HEK293 (cell line): Measurements from ENCODE around the gene LSS.

Experiments used
- CTCF ChIA-PET: fragments of 350-600 bp; formaldehyde crosslinking; extraction: SDS; loops from one replicate; lab custom pipeline; 2021; ENCODE audit warnings: antibody characterized with exemption; lab: Yijun Ruan, JAX
- POLR2A ChIA-PET: fragments of 300-600 bp; formaldehyde crosslinking; extraction: SDS; loops from one replicate; lab custom pipeline; 2020; ENCODE audit warnings: antibody characterized with exemption, inconsistent platforms; lab: Yijun Ruan, JAX
- H3K27ac ChIP-seq: fragments of 200-500 bp; sonication (Bioruptor generic); 2 replicates; pipeline ENCODE4 v1.5.1; 2014; ENCODE audit warnings: low read depth, low read length, control low read depth, inconsistent platforms; ENCODE audit errors: extremely low read depth
- H3K36me3 ChIP-seq, 2 experiments: fragments of 200-500 bp in 1 of 2; sonication (Bioruptor generic) in 1 of 2; 1 replicate in 1 of 2; 2 replicates in 1 of 2; pipeline ENCODE4 v1.5.1; 2014 to 2017; ENCODE audit warnings: inconsistent platforms in 2 of 2, low read length in 2 of 2; ENCODE audit not compliant: control insufficient read depth in 2 of 2, insufficient read depth in 1 of 2
- H3K4me1 ChIP-seq: fragments of 200-500 bp; sonication (Bioruptor generic); 2 replicates; pipeline ENCODE4 v1.5.1; 2014; ENCODE audit warnings: mild to moderate bottlenecking, low read length, inconsistent platforms; ENCODE audit not compliant: control insufficient read depth, insufficient read depth
- H3K4me3 ChIP-seq: 2 replicates; pipeline ENCODE4 v1.5.1; 2011; ENCODE audit warnings: low read depth, mild to moderate bottlenecking, control low read depth, low read length, moderate library complexity
- H3K9me3 ChIP-seq: fragments of 200-500 bp; sonication (Bioruptor generic); 2 replicates; pipeline ENCODE4 v1.5.1; 2014; ENCODE audit warnings: low read depth, low read length, inconsistent platforms; ENCODE audit not compliant: control insufficient read depth, insufficient read depth
- BCL11B ChIP-seq: fragments of 450-650 bp; formaldehyde crosslinking; IDR thresholded peaks from 2 replicates; pipeline ENCODE4 v1.5.1; 2016; ENCODE audit warnings: low read depth, missing biosample characterization, missing genetic modification characterization
- EGR2 ChIP-seq: fragments of 450-650 bp; formaldehyde crosslinking; IDR thresholded peaks from 2 replicates; pipeline ENCODE4 v1.5.1; 2016; ENCODE audit warnings: low read depth, missing biosample characterization, missing genetic modification characterization
- HOXA7 ChIP-seq: sonication (generic); formaldehyde crosslinking; IDR thresholded peaks from 2 replicates; pipeline ENCODE4 v1.8.1; 2022; ENCODE audit warnings: missing genetic modification reagents, borderline replicate concordance
- OVOL3 ChIP-seq: fragments of 450-650 bp; formaldehyde crosslinking; IDR thresholded peaks from 2 replicates; pipeline ENCODE4 v1.5.1; 2016; ENCODE audit warnings: missing biosample characterization, missing genetic modification characterization
- PATZ1 ChIP-seq: fragments of 450-650 bp; formaldehyde crosslinking; IDR thresholded peaks from 2 replicates; pipeline ENCODE4 v1.5.1; 2016; ENCODE audit warnings: missing biosample characterization, missing genetic modification characterization
- PBX3 ChIP-seq: sonication (generic); formaldehyde crosslinking; IDR thresholded peaks from 2 replicates; pipeline ENCODE4 v1.8.1; 2022; ENCODE audit warnings: mild to moderate bottlenecking, moderate library complexity, missing genetic modification reagents
- ZBTB44 ChIP-seq: fragments of 450-650 bp; IDR thresholded peaks from 2 replicates; pipeline ENCODE4 v1.5.1; 2018; ENCODE audit warnings: missing biosample characterization, mild to moderate bottlenecking, missing genetic modification characterization
- ZNF10 ChIP-seq: fragments of 450-650 bp; formaldehyde crosslinking; IDR thresholded peaks from 2 replicates; pipeline ENCODE4 v1.5.1; 2017; ENCODE audit warnings: missing biosample characterization, missing genetic modification characterization
- ZNF140 ChIP-seq: fragments of 450-650 bp; formaldehyde crosslinking; IDR thresholded peaks from 2 replicates; pipeline ENCODE4 v1.5.1; 2016; ENCODE audit warnings: missing biosample characterization, missing genetic modification characterization
- ZNF16 ChIP-seq: fragments of 450-650 bp; formaldehyde crosslinking; IDR thresholded peaks from 2 replicates; pipeline ENCODE4 v1.5.1; 2016; ENCODE audit warnings: low read depth, missing biosample characterization, missing genetic modification characterization
- ZNF223 ChIP-seq: fragments of 450-650 bp; formaldehyde crosslinking; IDR thresholded peaks from 2 replicates; pipeline ENCODE4 v1.5.1; 2016; ENCODE audit warnings: missing biosample characterization, missing genetic modification characterization
- ZNF248 ChIP-seq: fragments of 450-650 bp; formaldehyde crosslinking; IDR thresholded peaks from 2 replicates; pipeline ENCODE4 v1.5.1; 2017; ENCODE audit warnings: missing biosample characterization, missing genetic modification characterization
- ZNF335 ChIP-seq: fragments of 450-650 bp; formaldehyde crosslinking; conservative IDR thresholded peaks from 2 replicates; pipeline ENCODE4 v1.5.1; 2016; ENCODE audit warnings: missing biosample characterization, missing genetic modification characterization
- ZNF350 ChIP-seq: fragments of 450-650 bp; formaldehyde crosslinking; IDR thresholded peaks from 2 replicates; pipeline ENCODE4 v1.5.0; 2017; ENCODE audit warnings: missing biosample characterization, mild to moderate bottlenecking, missing genetic modification characterization
- ZNF366 ChIP-seq: fragments of 450-650 bp; formaldehyde crosslinking; conservative IDR thresholded peaks from 2 replicates; pipeline ENCODE4 v1.5.1; 2016; ENCODE audit warnings: missing biosample characterization, missing genetic modification characterization
- ZNF37A ChIP-seq: fragments of 450-650 bp; IDR thresholded peaks from 2 replicates; pipeline ENCODE4 v1.5.1; 2018; ENCODE audit warnings: missing biosample characterization, missing genetic modification characterization
- ZNF394 ChIP-seq: fragments of 450-650 bp; formaldehyde crosslinking; IDR thresholded peaks from 2 replicates; pipeline ENCODE4 v1.5.1; 2016; ENCODE audit warnings: missing biosample characterization, missing genetic modification characterization, mild to moderate bottlenecking, moderate library complexity, borderline replicate concordance
- ZNF473 ChIP-seq: fragments of 450-650 bp; formaldehyde crosslinking; IDR thresholded peaks from 2 replicates; pipeline ENCODE4 v1.5.1; 2017; ENCODE audit warnings: missing biosample characterization, missing genetic modification characterization
- ZNF544 ChIP-seq: fragments of 450-650 bp; formaldehyde crosslinking; IDR thresholded peaks from 2 replicates; pipeline ENCODE4 v1.5.0; 2017; ENCODE audit warnings: missing biosample characterization, missing genetic modification characterization
- ZNF558 ChIP-seq: fragments of 450-650 bp; formaldehyde crosslinking; IDR thresholded peaks from 2 replicates; pipeline ENCODE4 v1.5.1; 2016; ENCODE audit warnings: missing biosample characterization, missing genetic modification characterization
- ZNF624 ChIP-seq: fragments of 450-650 bp; formaldehyde crosslinking; IDR thresholded peaks from 2 replicates; pipeline ENCODE4 v1.5.1; 2017; ENCODE audit warnings: missing biosample characterization, missing genetic modification characterization
- ZNF629 ChIP-seq: fragments of 450-650 bp; formaldehyde crosslinking; IDR thresholded peaks from 2 replicates; pipeline ENCODE4 v1.5.1; 2017; ENCODE audit warnings: missing biosample characterization, missing genetic modification characterization
- ZNF660 ChIP-seq: fragments of 450-650 bp; IDR thresholded peaks from 2 replicates; pipeline ENCODE4 v1.5.1; 2018; ENCODE audit warnings: missing biosample characterization, mild to moderate bottlenecking, missing genetic modification characterization
- ZNF692 ChIP-seq: fragments of 450-650 bp; formaldehyde crosslinking; IDR thresholded peaks from 2 replicates; pipeline ENCODE4 v1.5.1; 2016; ENCODE audit warnings: missing biosample characterization, missing genetic modification characterization
- ZNF747 ChIP-seq: fragments of 450-650 bp; formaldehyde crosslinking; IDR thresholded peaks from 2 replicates; pipeline ENCODE4 v1.5.1; 2016; ENCODE audit warnings: missing biosample characterization, missing genetic modification characterization
- ZNF76 ChIP-seq: fragments of 450-650 bp; formaldehyde crosslinking; IDR thresholded peaks from 2 replicates; pipeline ENCODE4; 2016; ENCODE audit warnings: low read depth, missing biosample characterization, missing genetic modification characterization, borderline replicate concordance
- ZSCAN23 ChIP-seq: fragments of 450-650 bp; formaldehyde crosslinking; IDR thresholded peaks from 2 replicates; pipeline ENCODE4 v1.5.1; 2016; ENCODE audit warnings: missing biosample characterization, missing genetic modification characterization

The LSS gene

GRCh38 chr21:46234436-46234950, 5.9 kb upstream of the LSS start:
- Histone ChIP-seq H3K4me3 (no peak overlapping the region), H3K27ac (no peak overlapping the region), H3K9me3 (no peaks in the 10 kb centered on the region), H3K36me3 (peaks cover 49 to 76% of the 10 kb centered on the region in 2 experiments), H3K4me1 (no peaks in the 10 kb centered on the region)
- POLR2A ChIA-PET = interaction anchor here (1.5 kb wide), 1 partner anchor 18 kb away, joined by 4 read pairs; no protein-coding TSS in a partner anchor
- no peak for TF ChIP-seq ZNF140 (tag by site-specific recombination)
- TF ChIP-seq ZNF544 (tag by site-specific recombination) = no peak
- no peak for TF ChIP-seq ZNF629 (tag by site-specific recombination)
- no peak for TF ChIP-seq ZBTB44 (tag by site-specific recombination)
- no peak for TF ChIP-seq ZNF624 (tag by site-specific recombination)
- no peak for TF ChIP-seq ZNF10 (tag by site-specific recombination)
- no peak for TF ChIP-seq ZNF558 (tag by site-specific recombination)
- TF ChIP-seq ZNF248 (tag by site-specific recombination) = no peak
- TF ChIP-seq PATZ1 = no peak
- no peak for TF ChIP-seq ZNF692 (tag by site-specific recombination)
- no peak for TF ChIP-seq ZNF660 (tag by site-specific recombination)
- no peak for TF ChIP-seq ZNF76 (tag by site-specific recombination)
- TF ChIP-seq ZNF747 (tag by site-specific recombination) = no peak
- no peak for TF ChIP-seq ZNF350 (tag by site-specific recombination)
- TF ChIP-seq BCL11B = no peak
- no peak for TF ChIP-seq ZNF223
- no peak for TF ChIP-seq ZNF37A
- no peak for TF ChIP-seq HOXA7 (CRISPR knock-in tag)
- CTCF ChIA-PET = interaction anchor here (0.6 to 3.6 kb wide), 3 partner anchors 9 to 91 kb away, joined by 3 to 13 read pairs (median 3); no protein-coding TSS in a partner anchor

GRCh38 chr21:46229923-46230260, 1.3 kb upstream of the LSS start:
- Histone ChIP-seq H3K36me3 (peaks cover 20 to 47% of the 10 kb centered on the region in 2 experiments), H3K4me1 (peaks cover 8% of the 10 kb centered on the region; the same call in 1 of the 2 replicates), H3K9me3 (no peaks in the 10 kb centered on the region), H3K4me3 (no peak overlapping the region), H3K27ac (peak overlapping the region; percentile 27; the same call in 1 of the 2 replicates)
- ChIA-PET POLR2A (no interaction called here), CTCF (interaction anchor here (0.6 to 1.5 kb wide), 7 partner anchors 11 to 256 kb away, joined by 3 to 7 read pairs (median 3); partner anchors contain the start of genes MCM3AP and YBEY)
- TF ChIP-seq EGR2 (tag by site-specific recombination) (no peak), ZNF335 (tag by site-specific recombination) (peak; percentile 31), ZNF394 (peak; percentile 18; the same call in 1 of the 2 replicates), PBX3 (CRISPR knock-in tag) (no peak), ZNF366 (tag by site-specific recombination) (0 out of 2 replicates have a peak, but pooled peaks have one; percentile 22), ZNF473 (tag by site-specific recombination) (no peak), ZSCAN23 (tag by site-specific recombination) (0 out of 2 replicates have a peak, but pooled peaks have one; percentile 2), ZNF16 (tag by site-specific recombination) (peak; percentile 65; the same call in 1 of the 2 replicates), OVOL3 (tag by site-specific recombination) (no peak)
